Stomach smooth muscle (tissue), 2 donors: ENCODE measurements around the gene DNAJC5G.

Source experiments
- H3K27ac ChIP-seq: one replicate; pipeline ENCODE4 v1.7.0; 2013; ENCODE audit warnings: mild to moderate bottlenecking, low read length, inconsistent platforms
- H3K27me3 ChIP-seq, 2 donors: one replicate each; pipeline ENCODE4 v1.7.0; 2013; ENCODE audit warnings: low read length in 2 of 2; ENCODE audit not compliant: insufficient read depth in 2 of 2, control insufficient read depth in 1 of 2
- H3K36me3 ChIP-seq, 2 donors: one replicate each; pipeline ENCODE4 v1.7.0; 2013; ENCODE audit warnings: low read length in 2 of 2; ENCODE audit not compliant: control insufficient read depth in 2 of 2, insufficient read depth in 2 of 2
- H3K4me1 ChIP-seq: one replicate; pipeline ENCODE4 v1.7.0; 2013; ENCODE audit warnings: low read length; ENCODE audit not compliant: control insufficient read depth, insufficient read depth
- H3K4me3 ChIP-seq, 2 donors: one replicate each; pipeline ENCODE4 v1.7.0; 2013; ENCODE audit warnings: low read length in 2 of 2
- H3K9ac ChIP-seq, 2 donors: one replicate each; pipeline ENCODE4 v1.7.0; 2013; ENCODE audit warnings: low read length in 2 of 2, mild to moderate bottlenecking in 1 of 2
- H3K9me3 ChIP-seq, 2 donors: one replicate each; pipeline ENCODE4 v1.7.0; 2013; ENCODE audit warnings: low read length in 2 of 2; ENCODE audit not compliant: control insufficient read depth in 2 of 2
- donor health status: healthy.
- donor health status: Pancreatic carcinoma.

Gene DNAJC5G

DNA sequence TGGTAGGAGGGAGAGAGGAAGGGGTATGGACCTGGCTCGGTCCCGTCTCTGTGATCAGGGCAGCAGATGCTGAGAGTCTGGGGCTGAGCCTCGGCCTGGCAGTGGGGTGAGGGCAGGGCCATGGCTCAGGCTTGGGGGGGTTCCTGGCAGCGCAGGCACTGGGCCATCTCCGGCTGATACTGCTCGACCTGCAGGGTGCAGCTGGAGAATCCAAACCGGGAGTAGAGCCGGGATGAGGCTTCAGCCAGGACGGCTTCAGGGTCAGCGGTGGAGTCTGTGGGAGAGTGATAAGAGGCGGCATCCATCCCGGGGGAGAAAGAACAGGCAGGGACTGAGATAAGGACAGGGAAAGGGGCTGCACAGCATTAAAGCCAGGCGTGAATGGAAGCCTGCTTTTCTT is 20.0 kb upstream of the DNAJC5G start:
- H3K27me3 ChIP-seq = peaks cover 51 to 59% of the 10 kb centered on the region in 2 donors
- no peak overlapping the region for H3K9ac ChIP-seq
- no peak overlapping the region for H3K4me3 ChIP-seq
- no peaks in the 10 kb centered on the region for H3K4me1 ChIP-seq
- H3K36me3 ChIP-seq = no peaks in the 10 kb centered on the region
- H3K27ac ChIP-seq = no peak overlapping the region
- H3K9me3 ChIP-seq = no peaks in the 10 kb centered on the region

DNA sequence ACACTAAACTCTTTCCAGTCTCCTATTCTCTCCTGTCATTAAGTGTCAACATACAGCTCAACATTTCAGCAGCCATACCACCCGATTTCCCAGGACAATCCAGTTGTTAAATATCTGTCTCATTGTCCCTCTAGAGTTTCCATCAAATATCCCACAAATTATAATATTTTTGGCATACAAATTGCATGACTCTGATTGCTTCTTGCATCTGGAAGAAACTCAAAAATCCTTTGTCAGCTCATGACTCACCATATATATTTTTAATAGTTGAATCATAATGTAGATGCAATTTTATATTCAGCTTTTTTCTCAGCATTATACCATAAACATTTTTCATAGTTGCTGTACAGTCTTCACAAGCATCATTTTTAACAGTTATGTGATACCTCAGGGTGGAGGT is 19.6 kb upstream of the DNAJC5G start:
- no peak overlapping the region for H3K4me3 ChIP-seq
- H3K27ac ChIP-seq = no peak overlapping the region
- H3K27me3 ChIP-seq = peaks cover 48 to 58% of the 10 kb centered on the region in 2 donors
- no peaks in the 10 kb centered on the region for H3K36me3 ChIP-seq
- H3K9ac ChIP-seq = no peak overlapping the region
- H3K4me1 ChIP-seq = no peaks in the 10 kb centered on the region
- H3K9me3 ChIP-seq = no peaks in the 10 kb centered on the region

DNA sequence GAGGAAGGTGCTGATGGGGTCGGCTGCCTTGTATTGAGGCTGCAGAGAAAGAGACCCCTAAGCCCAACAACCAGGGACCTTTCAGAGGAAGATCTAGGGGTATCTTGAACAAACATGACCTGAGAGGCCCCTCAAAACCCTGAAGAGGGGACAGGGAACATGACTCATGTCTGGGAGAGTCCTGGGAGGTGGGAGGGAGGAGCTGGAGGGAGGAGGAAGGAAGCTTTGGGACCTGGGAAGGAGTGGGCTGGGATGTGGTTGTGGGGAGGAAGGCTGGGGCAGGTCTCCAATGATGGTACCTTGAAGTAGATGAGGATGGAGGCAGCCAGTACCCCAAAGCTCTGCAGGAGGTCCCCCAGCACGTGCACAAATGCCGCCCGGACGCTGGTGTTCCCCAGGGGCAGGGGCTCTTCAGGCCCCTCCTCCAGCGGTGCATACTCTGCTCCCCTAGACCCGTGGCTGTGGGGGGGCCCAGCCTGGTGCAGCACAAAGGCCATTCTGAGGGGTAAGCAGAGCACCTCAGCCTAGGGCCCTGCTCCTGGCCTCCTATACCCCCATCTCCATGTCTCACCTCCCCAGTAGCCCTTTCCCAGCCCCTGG is 18.3 kb upstream of the DNAJC5G start:
- no peak overlapping the region for H3K4me3 ChIP-seq
- H3K4me1 ChIP-seq = peaks cover 4% of the 10 kb centered on the region
- no peaks in the 10 kb centered on the region for H3K9me3 ChIP-seq
- no peak overlapping the region for H3K9ac ChIP-seq
- no peaks in the 10 kb centered on the region for H3K36me3 ChIP-seq
- no peak overlapping the region for H3K27ac ChIP-seq
- H3K27me3 ChIP-seq = peaks cover 49 to 58% of the 10 kb centered on the region in 2 donors

DNA sequence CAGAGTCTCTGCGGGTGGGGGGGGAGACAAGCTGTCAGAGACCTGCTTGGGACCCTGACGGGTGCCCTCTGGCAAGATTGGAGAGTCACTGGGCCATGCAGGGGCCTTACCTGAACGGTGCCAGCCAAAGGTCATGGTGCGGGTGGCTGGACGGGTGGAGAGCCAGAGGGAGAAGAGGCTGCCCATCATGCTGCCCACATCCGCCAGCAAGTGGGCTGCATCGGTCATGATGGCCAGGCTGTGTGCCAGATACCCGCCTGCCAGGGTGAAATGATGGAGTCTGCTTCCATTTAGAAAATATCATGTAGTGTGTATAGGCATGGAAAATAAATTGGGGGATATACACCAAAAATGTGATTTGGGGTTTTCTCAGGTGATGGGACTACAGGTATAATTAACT is 17.2 kb upstream of the DNAJC5G start:
- Histone ChIP-seq H3K36me3 (no peaks in the 10 kb centered on the region), H3K4me1 (peaks cover 15% of the 10 kb centered on the region), H3K27me3 (peaks cover 59 to 60% of the 10 kb centered on the region in 2 donors), H3K9ac (no peak overlapping the region), H3K27ac (no peak overlapping the region), H3K4me3 (no peak overlapping the region), H3K9me3 (no peaks in the 10 kb centered on the region)

DNA sequence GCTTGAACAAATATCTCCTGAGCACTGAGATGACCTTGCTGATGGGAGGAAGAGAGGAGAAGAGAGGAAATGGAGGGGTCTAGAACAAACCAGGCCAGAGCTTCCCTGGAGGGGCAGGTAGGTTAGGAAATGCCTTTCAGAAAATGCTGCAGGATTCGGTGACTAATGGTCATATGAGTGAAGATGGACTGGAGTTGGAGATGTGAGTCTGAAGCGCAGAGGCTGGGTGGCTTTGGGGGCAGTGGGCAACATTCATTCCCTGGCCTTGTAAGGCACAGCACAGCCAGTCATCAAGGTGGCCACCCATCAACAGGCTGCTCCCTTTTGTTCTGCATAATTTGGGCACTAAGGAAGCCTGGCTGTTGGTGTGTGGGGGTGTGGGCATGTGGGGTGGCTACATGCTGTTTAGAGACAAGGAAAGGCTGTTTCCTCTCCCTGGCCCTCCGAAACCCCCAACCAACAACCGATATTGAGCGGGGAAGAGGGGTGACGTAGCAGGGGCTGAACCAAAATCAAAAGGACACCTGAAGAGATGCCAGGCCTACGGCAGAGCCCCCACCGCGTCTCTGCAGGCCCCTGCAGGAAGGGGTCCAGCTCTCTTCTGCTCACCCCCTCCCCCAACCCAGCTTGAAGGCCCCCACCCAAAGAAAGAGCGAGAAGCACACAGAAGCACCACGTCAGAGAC is 13.8 kb upstream of the DNAJC5G start:
- H3K4me3 ChIP-seq = no peak overlapping the region
- peaks cover 71 to 79% of the 10 kb centered on the region in 2 donors for H3K27me3 ChIP-seq
- H3K27ac ChIP-seq = no peak overlapping the region
- H3K36me3 ChIP-seq = no peaks in the 10 kb centered on the region
- no peaks in the 10 kb centered on the region for H3K9me3 ChIP-seq
- H3K9ac ChIP-seq = no peak overlapping the region
- peaks cover 36% of the 10 kb centered on the region for H3K4me1 ChIP-seq

DNA sequence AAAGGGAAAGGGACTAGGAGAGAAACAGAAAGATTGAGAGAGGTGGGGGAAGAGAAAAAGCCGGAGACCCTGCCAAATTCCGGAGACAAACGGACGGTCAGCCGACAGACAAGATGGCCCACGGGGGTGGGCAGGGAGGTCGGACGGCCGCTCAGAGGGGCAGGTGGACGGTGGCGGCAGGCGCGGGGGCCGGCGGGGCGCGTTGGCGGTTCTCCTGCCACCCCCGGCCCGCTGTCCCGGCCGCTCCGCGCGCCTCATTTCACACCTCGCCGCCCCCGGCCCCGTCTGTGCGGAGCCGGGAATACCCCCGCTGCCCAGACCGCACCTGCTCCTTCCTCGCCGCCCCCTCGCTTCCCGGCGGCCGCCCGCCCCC is 13.3 kb upstream of the DNAJC5G start:
- no peak overlapping the region for H3K9ac ChIP-seq
- H3K27ac ChIP-seq = no peak overlapping the region
- no peak overlapping the region for H3K4me3 ChIP-seq
- peaks cover 70 to 79% of the 10 kb centered on the region in 2 donors for H3K27me3 ChIP-seq
- no peaks in the 10 kb centered on the region for H3K9me3 ChIP-seq
- H3K36me3 ChIP-seq = no peaks in the 10 kb centered on the region
- peaks cover 36% of the 10 kb centered on the region for H3K4me1 ChIP-seq

DNA sequence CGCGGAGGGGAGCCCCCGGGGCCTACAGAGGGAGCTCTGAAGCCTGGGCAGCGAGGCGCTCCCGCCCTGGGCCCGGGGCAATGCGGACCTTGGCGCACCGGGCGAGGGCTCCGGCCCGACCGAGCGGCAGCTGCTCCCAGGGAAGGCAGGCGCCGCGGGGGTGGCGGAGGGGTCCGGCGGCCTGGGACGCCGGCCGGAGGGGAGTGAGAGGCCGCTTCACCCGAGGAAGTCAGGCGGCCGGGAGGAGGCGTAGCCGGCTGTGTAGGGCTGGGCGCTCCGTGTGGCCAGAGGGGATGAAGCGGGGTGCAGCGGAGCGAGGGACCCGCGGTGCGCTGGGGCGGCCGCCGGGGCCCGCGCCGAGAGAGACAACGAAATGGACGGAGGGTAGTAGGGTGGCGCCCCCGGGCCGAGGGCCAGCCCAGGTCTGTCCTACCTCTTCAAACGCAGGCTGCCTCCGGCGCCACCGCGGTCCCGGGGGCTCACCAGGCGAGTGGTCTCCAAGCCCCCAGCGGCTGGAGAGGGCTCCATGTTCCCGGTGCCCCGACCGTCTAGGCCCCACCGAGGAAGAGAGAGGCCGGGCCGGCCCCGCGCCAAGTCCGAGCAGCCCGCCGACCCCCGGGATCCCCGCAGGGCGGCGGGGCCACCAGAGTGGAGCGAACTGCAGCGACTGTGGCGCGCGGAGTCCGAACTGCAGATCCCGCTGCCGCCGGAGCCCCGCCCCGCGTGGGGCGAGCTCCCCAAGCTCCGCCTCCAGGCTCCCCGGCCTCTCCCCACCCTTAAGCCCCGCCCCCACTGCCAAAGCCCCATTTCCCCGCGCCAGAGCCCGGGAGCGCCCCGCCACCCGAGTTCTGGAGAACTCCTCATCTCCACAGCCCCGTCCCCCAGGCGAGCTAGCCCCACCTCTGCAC is 12.6 kb upstream of the DNAJC5G start, which contains the start of gene SLC30A3:
Gene SLC30A3 (minus strand): TSS at position 669 of the 908 bp plus-strand sequence. CDS start 141 bp downstream, at position 528.
- H3K27me3 ChIP-seq = peaks cover 70 to 79% of the 10 kb centered on the region in 2 donors
- H3K9me3 ChIP-seq = no peaks in the 10 kb centered on the region
- no peak within 1 kb of the TSS for H3K9ac ChIP-seq
- H3K36me3 ChIP-seq = no peaks in the 10 kb centered on the region
- H3K4me1 ChIP-seq = peaks cover 36% of the 10 kb centered on the region
- H3K4me3 ChIP-seq = peak within 1 kb of the TSS; percentile 26 to 63
- H3K27ac ChIP-seq = no peak within 1 kb of the TSS

DNA sequence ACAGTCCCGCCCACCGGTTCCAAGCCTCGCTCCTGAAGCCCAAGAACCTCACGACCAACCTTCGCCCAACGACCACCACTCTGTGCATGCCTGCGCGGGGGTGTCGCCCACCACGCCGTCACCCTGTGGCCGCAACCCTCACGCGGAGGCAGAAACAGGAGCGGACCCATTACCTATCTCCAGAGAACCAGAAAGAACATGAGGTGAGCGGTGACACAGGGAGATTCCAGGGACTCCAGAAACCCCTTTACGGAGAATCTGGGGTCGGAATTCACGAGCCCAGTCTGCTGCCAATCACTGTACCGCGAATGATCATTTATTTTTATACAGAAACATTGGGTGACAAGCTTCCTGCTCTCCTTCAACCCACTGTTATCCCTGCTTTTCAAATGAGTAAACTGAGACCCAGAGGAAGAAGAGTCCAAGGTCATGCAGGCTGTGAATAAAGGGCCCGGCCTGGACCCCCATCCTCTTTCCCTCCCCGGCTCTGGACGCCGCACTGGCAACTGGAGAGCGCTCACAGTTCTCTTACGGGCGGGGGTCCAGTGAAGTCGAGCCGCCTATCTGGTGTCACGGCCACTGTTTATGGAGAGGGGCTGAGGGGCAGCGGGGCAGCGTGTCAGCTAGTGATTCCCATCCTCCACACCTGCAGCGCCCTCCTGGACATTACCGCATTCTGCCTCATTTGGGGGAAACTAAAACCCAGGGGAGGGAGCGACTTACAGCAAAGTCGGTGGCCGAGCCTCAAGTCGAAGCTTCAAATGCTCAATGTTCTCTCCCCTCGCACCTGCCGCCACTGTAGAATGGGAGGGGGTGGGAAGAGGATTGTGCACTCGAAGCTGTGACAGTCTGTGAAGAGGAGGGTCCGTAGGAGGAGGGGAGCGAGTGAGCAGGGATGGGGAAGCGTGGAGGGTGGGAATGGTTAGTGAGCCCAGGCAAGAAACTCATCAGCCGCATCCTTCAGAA is 11.7 kb upstream of the DNAJC5G start:
- H3K27me3 ChIP-seq = peaks cover 64 to 80% of the 10 kb centered on the region in 2 donors

DNA sequence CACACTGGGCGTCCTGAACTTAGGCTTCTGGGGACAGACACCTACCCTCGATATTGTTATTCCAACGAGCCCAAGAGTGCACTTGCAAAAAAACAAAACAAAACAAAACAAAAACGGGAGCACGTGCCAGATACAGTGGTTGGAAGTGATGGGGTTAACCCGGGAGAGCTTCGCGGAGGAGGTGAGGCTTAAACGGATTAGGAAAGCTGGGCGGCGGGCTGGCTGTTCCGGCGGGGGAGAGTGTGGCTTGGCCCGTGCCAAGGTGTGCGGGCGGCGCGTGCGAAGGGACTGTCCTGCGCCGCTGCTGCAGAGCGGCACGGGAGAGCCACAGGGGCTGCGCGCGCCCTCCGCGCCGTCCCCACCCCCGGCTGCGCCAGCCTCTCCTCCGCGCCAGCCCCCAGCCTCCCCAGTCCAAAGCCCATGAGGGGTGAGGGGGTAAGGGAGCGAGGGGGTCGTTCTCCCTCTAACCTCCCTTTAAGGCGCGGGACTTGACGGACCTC is 10.9 kb upstream of the DNAJC5G start:
- Histone ChIP-seq H3K36me3 (no peaks in the 10 kb centered on the region), H3K27ac (no peak overlapping the region), H3K9me3 (no peaks in the 10 kb centered on the region), H3K4me1 (peaks cover 36% of the 10 kb centered on the region), H3K4me3 (peak overlapping the region; percentile 34 to 60), H3K9ac (no peak overlapping the region), H3K27me3 (peaks cover 62 to 76% of the 10 kb centered on the region in 2 donors)

More for the DNA sequence above, 11.7 kb upstream of the DNAJC5G start:
- H3K4me1 ChIP-seq = peaks cover 36% of the 10 kb centered on the region
- H3K27ac ChIP-seq = no peak overlapping the region
- no peaks in the 10 kb centered on the region for H3K9me3 ChIP-seq
- no peaks in the 10 kb centered on the region for H3K36me3 ChIP-seq
- no peak overlapping the region for H3K9ac ChIP-seq
- peak overlapping the region; percentile 26 to 63 for H3K4me3 ChIP-seq
